ENCODE results near the gene TCF20.

TCF20 gene

GRCh38 chr22:42280140-42280539 is 9.7 kb upstream of the TCF20 start:
- TF ChIP-seq CTCF (conservative IDR thresholded peaks at IDR 0.05) = no peak
- H3K27ac ChIP-seq = no peak overlapping the region

- TF ChIP-seq CTCF (conservative IDR thresholded peaks at IDR 0.05) = no peak
- H3K27ac ChIP-seq = no peak overlapping the region
Observed at GRCh38 chr22:42279425-42280020, 9.1 kb upstream of the TCF20 start.

- peak; percentile 37; the same call in 1 of the 2 replicates for TF ChIP-seq CTCF (conservative IDR thresholded peaks at IDR 0.05)
- H3K27ac ChIP-seq = no peak overlapping the region
Observed at GRCh38 chr22:42277988-42278776, 7.7 kb upstream of the TCF20 start.

- TF ChIP-seq CTCF (conservative IDR thresholded peaks at IDR 0.05) = no peak
- no peak overlapping the region for H3K27ac ChIP-seq
Observed at GRCh38 chr22:42277232-42277753, 6.8 kb upstream of the TCF20 start.

- TF ChIP-seq CTCF (conservative IDR thresholded peaks at IDR 0.05) = no peak
- no peak overlapping the region for H3K27ac ChIP-seq
Observed at GRCh38 chr22:42275970-42276369, 5.5 kb upstream of the TCF20 start.

GRCh38 chr22:42275176-42275575 is 4.7 kb upstream of the TCF20 start:
- no peak for TF ChIP-seq CTCF (conservative IDR thresholded peaks at IDR 0.05)
- no peak overlapping the region for H3K27ac ChIP-seq

GRCh38 chr22:42273855-42274451 is 3.5 kb upstream of the TCF20 start:
- H3K27ac ChIP-seq = no peak overlapping the region
- TF ChIP-seq CTCF (conservative IDR thresholded peaks at IDR 0.05) = no peak
